GM13976 (cell line): Measurements from ENCODE around the gene SIK3.

Experiments
- DNase-seq: peaks from one replicate; pipeline ENCODE4 v3.0.0; 2012; ENCODE audit warnings: low spot score
- in situ Hi-C: fragments of 300-500 bp; cut with MboI; formaldehyde crosslinking; loops from one replicate; pipeline ENCODE4 v1.12.0; 2022; ENCODE audit warnings: low sequenced_read_pairs, mixed read lengths, inconsistent platforms; ENCODE audit not compliant: unreplicated experiment
- TF ChIP-seq, protein P1 (sequence below): IDR thresholded peaks from 2 replicates; pipeline ENCODE4 v1.5.1; 2012; ENCODE audit warnings: borderline replicate concordance, mild to moderate bottlenecking; ENCODE audit not compliant: insufficient read depth; ENCODE audit errors: extremely low read depth, missing control alignments, control extremely low read depth

Gene SIK3

DNA sequence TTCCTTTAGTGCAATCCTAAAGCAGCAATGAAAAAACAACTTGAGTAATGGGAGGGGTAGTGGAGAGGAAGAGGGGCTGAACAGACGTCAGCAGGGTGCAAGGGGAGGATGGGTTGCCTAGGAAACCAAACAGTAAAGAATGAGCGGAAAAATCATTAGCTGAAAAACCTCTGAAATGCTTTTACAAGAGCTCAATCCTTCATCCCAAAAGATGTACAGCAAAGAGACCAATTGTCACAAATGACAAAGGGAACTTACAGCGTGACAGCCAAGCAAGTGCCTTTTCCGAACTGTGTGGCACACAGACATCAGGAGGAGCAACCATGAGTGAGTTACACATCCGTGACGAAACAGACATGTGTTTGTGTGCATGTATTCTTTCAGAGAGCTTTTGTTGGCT is 104.6 kb downstream of the SIK3 start:
- TF ChIP-seq, protein P1, sequence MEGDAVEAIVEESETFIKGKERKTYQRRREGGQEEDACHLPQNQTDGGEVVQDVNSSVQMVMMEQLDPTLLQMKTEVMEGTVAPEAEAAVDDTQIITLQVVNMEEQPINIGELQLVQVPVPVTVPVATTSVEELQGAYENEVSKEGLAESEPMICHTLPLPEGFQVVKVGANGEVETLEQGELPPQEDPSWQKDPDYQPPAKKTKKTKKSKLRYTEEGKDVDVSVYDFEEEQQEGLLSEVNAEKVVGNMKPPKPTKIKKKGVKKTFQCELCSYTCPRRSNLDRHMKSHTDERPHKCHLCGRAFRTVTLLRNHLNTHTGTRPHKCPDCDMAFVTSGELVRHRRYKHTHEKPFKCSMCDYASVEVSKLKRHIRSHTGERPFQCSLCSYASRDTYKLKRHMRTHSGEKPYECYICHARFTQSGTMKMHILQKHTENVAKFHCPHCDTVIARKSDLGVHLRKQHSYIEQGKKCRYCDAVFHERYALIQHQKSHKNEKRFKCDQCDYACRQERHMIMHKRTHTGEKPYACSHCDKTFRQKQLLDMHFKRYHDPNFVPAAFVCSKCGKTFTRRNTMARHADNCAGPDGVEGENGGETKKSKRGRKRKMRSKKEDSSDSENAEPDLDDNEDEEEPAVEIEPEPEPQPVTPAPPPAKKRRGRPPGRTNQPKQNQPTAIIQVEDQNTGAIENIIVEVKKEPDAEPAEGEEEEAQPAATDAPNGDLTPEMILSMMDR = no peak
- in situ Hi-C loops = no loop called here
- DNase-seq = no peak

DNA sequence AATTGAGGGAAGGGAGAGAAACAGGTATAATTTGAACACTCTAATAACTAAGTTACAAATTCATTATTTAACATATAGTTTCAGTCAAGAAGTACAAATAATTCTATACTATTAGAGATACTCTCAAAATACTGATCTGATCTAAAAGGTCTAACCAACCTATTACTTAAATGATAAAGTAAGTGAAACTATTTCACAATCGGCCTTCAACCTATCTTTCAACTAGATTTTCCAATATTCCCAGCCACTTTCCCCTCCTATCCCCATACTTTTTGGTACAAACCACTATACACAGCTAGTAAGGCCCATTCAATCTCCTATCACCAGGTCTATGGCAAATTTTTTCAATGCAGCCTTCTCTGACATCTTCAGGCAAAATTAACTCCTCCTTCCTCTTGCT is 106.7 kb downstream of the SIK3 start:
- DNase-seq = no peak
- TF ChIP-seq, protein P1 = no peak
- in situ Hi-C loops = no loop called here

DNA sequence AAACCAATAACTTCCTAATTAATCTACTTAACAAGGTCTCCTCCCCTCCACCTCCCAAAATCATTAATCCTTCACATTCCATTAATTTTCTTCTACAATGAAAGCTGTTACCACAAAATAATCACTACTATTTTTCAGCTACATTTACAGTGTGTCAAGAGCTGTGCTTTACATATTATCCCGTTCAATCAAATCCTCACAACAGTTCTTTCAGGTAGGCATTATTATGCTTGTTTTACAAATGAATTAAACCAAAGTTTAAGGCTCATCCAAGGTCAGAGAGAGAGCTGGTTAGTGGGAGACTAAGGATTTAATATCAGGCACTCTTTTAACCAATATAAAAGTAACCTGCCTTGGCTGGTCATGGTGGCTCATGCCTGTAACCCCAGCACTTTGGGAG is 107.4 kb downstream of the SIK3 start:
- no peak for DNase-seq
- in situ Hi-C loops = no loop called here
- TF ChIP-seq, protein P1 = no peak

DNA sequence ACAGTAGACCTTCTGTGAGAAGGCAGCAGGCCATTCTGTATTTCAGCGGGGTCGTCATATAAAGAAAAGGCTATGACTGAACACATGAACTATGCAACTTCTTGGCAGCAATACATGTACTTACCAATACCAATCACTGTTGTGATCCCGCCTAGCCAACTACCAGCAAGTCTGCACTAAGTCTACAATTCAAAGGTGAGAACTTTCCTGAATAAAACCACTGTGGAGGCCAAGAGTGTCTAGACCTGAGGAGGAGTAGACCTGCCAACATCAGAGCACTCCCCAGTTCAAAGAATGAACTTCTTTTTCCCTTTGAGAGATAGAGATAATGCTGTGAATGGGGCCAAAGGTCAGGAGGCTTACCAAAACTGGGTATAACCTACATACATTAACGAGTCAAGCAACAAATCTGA is 108.2 kb downstream of the SIK3 start:
- in situ Hi-C loops = no loop called here
- TF ChIP-seq, protein P1 = no peak
- no peak for DNase-seq

DNA sequence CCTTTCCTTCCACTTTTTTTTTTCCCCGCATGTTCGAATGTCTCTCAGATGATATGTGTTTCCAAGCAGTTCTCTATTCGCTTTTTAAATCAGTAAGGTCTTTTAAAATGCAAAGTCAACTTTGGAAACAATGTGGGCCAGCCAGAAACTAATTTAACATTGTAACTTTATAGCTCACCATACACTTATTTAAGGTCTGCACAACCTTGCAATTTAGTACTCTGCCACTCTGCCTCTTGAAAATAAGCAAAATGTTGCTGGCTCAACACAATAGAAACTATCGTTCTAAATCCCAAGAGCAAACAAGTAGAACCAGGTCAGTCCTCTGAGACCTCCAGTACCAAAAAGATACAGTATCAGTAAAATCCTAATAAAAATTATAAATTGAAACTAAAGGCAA is 109.0 kb downstream of the SIK3 start:
- in situ Hi-C loops = no loop called here
- TF ChIP-seq, protein P1 = no peak
- DNase-seq = no peak

DNA sequence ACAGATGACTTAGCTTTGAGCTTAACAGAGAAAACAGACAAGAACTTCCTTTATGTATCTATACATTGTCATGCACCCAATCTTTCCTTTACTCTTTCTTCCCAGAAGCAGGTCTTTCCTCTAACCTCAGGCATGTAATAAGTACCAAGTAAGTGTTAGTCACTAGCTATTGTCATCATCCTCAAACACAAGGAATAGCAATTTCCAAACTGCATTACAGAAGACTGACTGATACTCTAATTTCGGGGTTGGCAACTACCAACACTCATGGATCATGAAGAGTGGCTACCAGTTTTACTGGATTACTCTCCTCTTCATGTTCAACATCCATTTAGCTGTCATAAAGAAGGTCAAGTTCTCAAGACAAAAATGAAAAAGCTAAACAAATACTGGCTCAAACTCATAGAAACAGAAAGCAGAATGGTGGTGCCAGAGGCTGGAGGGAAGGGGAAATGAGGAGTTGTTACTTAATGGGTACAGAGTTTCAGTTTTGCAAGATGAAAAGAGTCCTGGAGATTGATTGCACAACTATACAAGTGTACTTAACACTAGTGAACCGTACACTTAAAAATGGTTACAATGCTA is 111.6 kb downstream of the SIK3 start:
- in situ Hi-C loops = no loop called here
- DNase-seq = no peak
- TF ChIP-seq, protein P1 = no peak

DNA sequence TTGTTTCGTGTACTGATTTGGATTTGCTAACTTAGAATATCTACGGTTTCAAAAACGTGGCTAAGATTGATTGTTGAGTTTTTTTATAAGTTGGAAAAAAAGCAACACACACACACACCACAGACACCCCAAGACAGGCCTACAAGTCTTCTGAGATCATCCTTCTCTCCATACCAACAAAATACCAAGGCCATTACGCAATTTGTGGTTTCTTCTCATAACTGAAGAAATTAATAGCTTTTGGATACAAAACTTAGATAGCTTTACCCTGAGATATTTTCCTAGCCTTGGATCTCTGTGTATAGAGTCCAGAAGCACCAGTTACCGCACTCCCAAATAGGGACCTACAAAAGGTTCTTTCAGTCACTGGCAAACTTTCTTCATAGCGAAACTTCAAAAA is 113.6 kb downstream of the SIK3 start:
- DNase-seq = no peak
- in situ Hi-C loops = no loop called here
- TF ChIP-seq, protein P1 = no peak
